Panc1 (cell line): ENCODE data around the gene ATXN7L1. TPM values are rescaled to one million over a fixed set of nuclear protein-coding genes. Genes with fewer than 3 reads are reported as not detected.
A peak's percentile ranks its signal among the peaks of the same experiment; 100 is the strongest.

ENCODE experiments used
- ATAC-seq: fragments of 200-7000 bp; cut with Tn5 transposase; 2 replicates; pipeline ENCODE4 v1.9.1; 2020; ENCODE audit warnings: mild to moderate bottlenecking, moderate library complexity
- BruUV-seq: library from RNA; stranded (reverse); fragments of 400-500 nt; replicated peaks from 2 replicates; lab custom pipeline; 2021; lab: Mats Ljungman, UMichigan
- CTCF ChIA-PET: fragments of 300-600 bp; sonication (Branson Sonifier 250); formaldehyde crosslinking; loops from one replicate; lab custom pipeline; 2022; ENCODE audit warnings: antibody characterized with exemption; lab: Charles Lee
- POLR2A ChIA-PET: fragments of 300-600 bp; sonication (Branson Sonifier 250); formaldehyde crosslinking; loops from one replicate; lab custom pipeline; 2022; ENCODE audit warnings: antibody characterized with exemption; lab: Charles Lee
- DNase-seq: peaks from one replicate; pipeline ENCODE4 v3.0.0-alpha.2; 2010; ENCODE audit warnings: low read depth, low spot score
- H3K27ac ChIP-seq: 2 replicates; pipeline ENCODE4 v1.5.1; 2011; ENCODE audit warnings: mild to moderate bottlenecking, low read length, inconsistent platforms
- H3K27me3 ChIP-seq: fragments of 200-500 bp; sonication (Bioruptor generic); 2 replicates; pipeline ENCODE4 v1.6.0; 2014; ENCODE audit warnings: low read length, inconsistent platforms; ENCODE audit not compliant: control insufficient read depth, insufficient read depth
- H3K36me3 ChIP-seq: fragments of 200-500 bp; sonication (Bioruptor generic); 2 replicates; pipeline ENCODE4 v1.5.1; 2014; ENCODE audit warnings: inconsistent platforms, mild to moderate bottlenecking, low read length, moderate library complexity; ENCODE audit not compliant: control insufficient read depth, insufficient read depth
- H3K4me1 ChIP-seq: 2 replicates; pipeline ENCODE4 v1.5.1; 2011; ENCODE audit warnings: inconsistent platforms, mild to moderate bottlenecking, low read length, moderate library complexity; ENCODE audit not compliant: control insufficient read depth, insufficient read depth
- H3K4me3 ChIP-seq, 2 experiments: 2 replicates each; pipeline ENCODE4 v1.5.1; 2011 to 2012; ENCODE audit warnings: low read depth in 2 of 2, low read length in 2 of 2, mild to moderate bottlenecking in 2 of 2, inconsistent platforms in 1 of 2, moderate library complexity in 1 of 2
- H3K9me3 ChIP-seq: fragments of 200-500 bp; sonication (Bioruptor generic); 2 replicates; pipeline ENCODE4 v1.5.1; 2014; ENCODE audit warnings: low read depth, mild to moderate bottlenecking, inconsistent platforms, low read length, moderate library complexity; ENCODE audit not compliant: control insufficient read depth, insufficient read depth
- CTCF ChIP-seq: fragments of 450-650 bp; IDR thresholded peaks from 2 replicates; pipeline ENCODE4 v1.5.1; 2017; ENCODE audit warnings: mild to moderate bottlenecking
- POLR2AphosphoS5 ChIP-seq: IDR thresholded peaks from 2 replicates; pipeline ENCODE4 v1.6.1; 2012; ENCODE audit warnings: mild to moderate bottlenecking, low read depth, low read length, moderate library complexity
- REST ChIP-seq, 2 experiments: IDR thresholded peaks; 2 replicates each; pipeline ENCODE4 v1.6.1; 2011 to 2012; ENCODE audit warnings: low read depth in 2 of 2, control low read depth in 1 of 2, low read length in 1 of 2, mild to moderate bottlenecking in 1 of 2, moderate library complexity in 1 of 2; ENCODE audit not compliant: insufficient read depth in 1 of 2
- SIN3A ChIP-seq: IDR thresholded peaks from 2 replicates; pipeline ENCODE4 v1.6.1; 2012; ENCODE audit warnings: low read depth, mild to moderate bottlenecking, low read length, moderate library complexity, borderline replicate concordance; ENCODE audit not compliant: insufficient read depth
- TCF7L2 ChIP-seq: IDR thresholded peaks from 2 replicates; pipeline ENCODE4 v1.6.1; 2011; ENCODE audit warnings: mild to moderate bottlenecking, low read depth, low read length, inconsistent platforms
- in situ Hi-C: cut with HindIII; loops from 2 replicates; pipeline ENCODE4 v1.10.0; 2016; ENCODE audit warnings: low sequenced_read_pairs, low pct_unique_long_range_greater_than_20kb
- intact Hi-C: fragments of 100-400 bp; cut with micrococcal nuclease; formaldehyde crosslinking; loops from one replicate; pipeline ENCODE4 v1.10.0; 2022; ENCODE audit not compliant: unreplicated experiment
- total RNA-seq: library from RNA; stranded (reverse); gene quantifications from one replicate; pipeline ENCODE4 v1.2.1, GENCODE V29; 2021; ENCODE audit not compliant: unreplicated experiment

ATXN7L1 gene
- total RNA-seq, 1 experiment from 2014 or later, result 10.8 TPM

- no peaks in the 10 kb centered on the region for H3K27me3 ChIP-seq
- TF ChIP-seq CTCF (no peak), POLR2AphosphoS5 (no peak), TCF7L2 (no peak), SIN3A (no peak), REST (IDR thresholded peaks at IDR 0.05; ENCODE audit: insufficient read depth in 1 of 2, low read depth in 2 of 2, low read length in 1 of 2) (no peak)
- no peak overlapping the region for H3K4me3 ChIP-seq
- no peak for DNase-seq
- peak overlapping the region; percentile 45 for H3K27ac ChIP-seq
- intact Hi-C loops, result no loop called here
- POLR2A ChIA-PET, result no interaction called here
- H3K4me1 ChIP-seq, result peaks cover 61% of the 10 kb centered on the region
- no peak for ATAC-seq
- CTCF ChIA-PET, result no interaction called here
- H3K36me3 ChIP-seq, result no peaks in the 10 kb centered on the region
- no peaks in the 10 kb centered on the region for H3K9me3 ChIP-seq
- in situ Hi-C loops, result no loop called here
- no TSS peak for BruUV-seq
Measured at GRCh38 chr7:105828141-105828540, 48.3 kb downstream of the ATXN7L1 start.

- TF ChIP-seq REST (IDR thresholded peaks at IDR 0.05; ENCODE audit: insufficient read depth in 1 of 2, low read depth in 2 of 2, low read length in 1 of 2) (no peak), CTCF (no peak), TCF7L2 (0 out of 2 replicates have a peak, but pooled peaks have one; percentile 34)
- POLR2A ChIA-PET, result no interaction called here
- H3K27ac ChIP-seq, result no peak overlapping the region; the same call in 1 of the 2 replicates
- in situ Hi-C loops (no loop called here), intact Hi-C loops (no loop called here)
- ATAC-seq (no peak), DNase-seq (no peak)
- H3K4me1 ChIP-seq, result peaks cover 53% of the 10 kb centered on the region
- H3K36me3 ChIP-seq, result no peaks in the 10 kb centered on the region
- no peaks in the 10 kb centered on the region for H3K27me3 ChIP-seq
- H3K9me3 ChIP-seq, result no peaks in the 10 kb centered on the region
- H3K4me3 ChIP-seq, result no peak overlapping the region
- CTCF ChIA-PET, result no interaction called here
- BruUV-seq, result no TSS peak
Measured at GRCh38 chr7:105827151-105827875, 49.1 kb downstream of the ATXN7L1 start.
